Measurements from ENCODE around the gene RALGDS. TPM values are rescaled to one million over a fixed set of nuclear protein-coding genes. Genes with fewer than 3 reads are reported as not detected.
"Not testable (repeated sequence)": the region's sequence is repeated elsewhere in the genome, so short reads cannot be mapped to it uniquely, and the experiment has no call there.

The RALGDS gene
- total RNA-seq, 1 donor from 2014 or later = 26.1 TPM

DNA sequence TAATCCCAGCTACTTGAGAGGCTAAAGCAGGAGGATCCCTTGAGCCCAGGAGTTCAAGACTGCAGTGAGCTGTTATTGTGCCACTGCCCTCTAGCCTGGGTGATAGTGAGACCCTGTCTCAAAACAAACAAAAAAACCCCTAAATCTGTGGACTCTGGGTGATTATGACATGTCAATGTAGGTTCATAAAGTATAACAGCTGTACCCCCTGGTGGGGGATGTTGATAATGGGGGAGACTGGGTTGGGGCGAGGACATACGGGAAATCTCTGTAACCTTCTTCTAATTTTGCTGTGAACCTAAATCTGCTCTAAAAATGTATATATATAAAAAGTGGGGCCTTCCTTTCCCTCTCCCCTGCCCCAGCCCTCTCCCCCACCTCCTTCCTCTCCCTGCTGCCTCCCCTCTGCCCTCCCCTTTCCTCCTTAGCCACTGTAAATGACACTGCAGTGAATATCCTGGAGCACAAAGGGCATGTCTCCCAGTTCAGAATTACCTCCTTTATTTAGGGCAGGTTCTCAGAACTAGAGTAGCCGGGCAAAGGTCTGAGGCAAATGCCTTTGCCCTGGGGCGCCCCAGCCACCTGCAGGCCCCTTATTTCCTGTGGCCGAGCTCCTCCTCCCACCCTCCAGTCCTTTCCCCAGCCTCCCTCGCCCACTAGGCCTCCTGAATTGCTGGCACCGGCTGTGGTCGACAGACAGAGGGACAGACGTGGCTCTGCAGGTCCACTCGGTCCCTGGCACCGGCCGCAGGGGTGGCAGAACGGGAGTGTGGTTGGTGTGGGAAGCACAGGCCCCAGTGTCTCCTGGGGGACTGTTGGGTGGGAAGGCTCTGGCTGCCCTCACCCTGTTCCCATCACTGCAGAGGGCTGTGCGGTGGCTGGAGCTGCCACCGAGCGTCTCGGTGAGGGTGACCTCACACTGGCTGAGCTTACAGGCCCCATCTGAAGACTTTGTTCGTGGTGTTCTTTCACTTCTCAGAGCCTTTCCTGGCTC lies 40.0 kb downstream of the RALGDS start:
- not testable (repeated sequence) for H3K4me3 ChIP-seq (ENCODE audit: low read length in 3 of 3); H3K9ac ChIP-seq (ENCODE audit: low read depth in 1 of 3, low read length in 3 of 3); H3K4me1 ChIP-seq (ENCODE audit: control insufficient read depth in 3 of 3, insufficient read depth in 3 of 3, low read length in 3 of 3); H3K36me3 ChIP-seq (ENCODE audit: control insufficient read depth in 3 of 3, insufficient read depth in 3 of 3, low read length in 3 of 3); H3K27me3 ChIP-seq (ENCODE audit: control insufficient read depth in 3 of 3, insufficient read depth in 3 of 3, low read length in 3 of 3); H3K9me3 ChIP-seq (ENCODE audit: control insufficient read depth in 3 of 3, low read length in 3 of 3); H3K27ac ChIP-seq (ENCODE audit: low read depth, low read length)

DNA sequence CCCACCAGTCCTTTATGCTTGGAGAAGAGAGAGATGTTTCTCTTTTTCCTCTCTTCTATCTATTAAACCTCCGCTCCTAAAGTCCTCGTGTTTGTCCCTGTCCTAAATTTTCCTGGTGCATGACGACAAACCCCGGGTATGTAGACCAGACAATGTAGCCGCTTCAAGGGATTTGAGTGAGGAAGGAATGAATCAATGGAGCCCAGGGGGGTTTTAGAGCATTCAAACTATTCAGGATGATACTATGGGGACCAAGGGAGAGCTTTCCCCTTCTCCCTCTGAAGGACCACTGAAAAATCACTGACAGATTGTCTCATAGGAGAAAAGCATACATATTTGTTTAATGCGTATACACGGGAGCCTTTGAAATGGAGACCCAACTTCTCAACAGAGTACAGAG lies 40.9 kb downstream of the RALGDS start:
- Histone ChIP-seq H3K9me3 (ENCODE audit: control insufficient read depth in 3 of 3, low read length in 3 of 3) (no peaks in the 10 kb centered on the region), H3K9ac (ENCODE audit: low read depth in 1 of 3, low read length in 3 of 3) (no peak overlapping the region), H3K36me3 (ENCODE audit: control insufficient read depth in 3 of 3, insufficient read depth in 3 of 3, low read length in 3 of 3) (no peaks in the 10 kb centered on the region), H3K27me3 (ENCODE audit: control insufficient read depth in 3 of 3, insufficient read depth in 3 of 3, low read length in 3 of 3) (no peaks in the 10 kb centered on the region), H3K4me3 (ENCODE audit: low read length in 3 of 3) (no peak overlapping the region), H3K27ac (ENCODE audit: low read depth, low read length) (no peak overlapping the region), H3K4me1 (ENCODE audit: control insufficient read depth in 3 of 3, insufficient read depth in 3 of 3, low read length in 3 of 3) (no peaks in the 10 kb centered on the region)

DNA sequence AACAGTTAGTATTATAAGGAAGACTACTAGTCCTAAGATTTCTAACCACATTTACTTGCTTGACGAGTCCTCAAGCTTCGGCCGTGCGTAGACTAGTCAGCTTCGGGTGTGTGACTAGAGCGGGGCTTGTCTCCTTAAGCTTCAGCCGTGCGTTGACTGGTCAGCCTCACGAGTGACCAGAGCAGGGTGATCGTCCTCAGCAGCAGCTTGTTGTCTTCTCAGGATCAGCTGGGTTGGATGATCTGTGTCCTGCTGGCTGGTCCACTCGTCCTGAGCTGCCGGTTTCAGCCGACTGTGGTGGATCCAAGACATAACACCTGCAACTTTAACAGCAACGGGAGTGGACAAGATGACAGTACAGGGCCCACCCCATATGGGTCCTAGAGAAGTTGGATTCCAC lies 42.6 kb downstream of the RALGDS start:
- no peak overlapping the region for H3K9ac ChIP-seq (ENCODE audit: low read depth in 1 of 3, low read length in 3 of 3)

DNA sequence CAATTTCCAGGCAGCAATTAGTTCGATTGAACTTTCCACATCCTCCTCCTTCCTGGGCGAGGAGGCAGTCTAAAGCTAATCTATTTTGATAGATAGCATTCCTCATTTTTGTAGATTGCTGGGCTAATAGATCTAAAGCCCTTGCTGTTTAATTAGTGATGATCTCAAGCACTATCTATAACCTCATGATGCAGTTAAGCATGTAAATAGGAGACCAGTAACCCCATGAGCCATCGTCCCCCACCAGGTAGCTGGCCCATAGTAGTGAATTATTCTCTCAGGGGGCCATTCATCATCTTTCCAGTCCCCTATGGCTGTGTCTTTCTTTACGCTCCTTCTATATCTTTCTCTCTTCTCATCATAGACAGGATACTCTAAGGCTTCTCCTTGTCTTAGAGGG lies 44.3 kb downstream of the RALGDS start:
- H3K9ac ChIP-seq (ENCODE audit: low read depth in 1 of 3, low read length in 3 of 3) = no peak overlapping the region
- no peaks in the 10 kb centered on the region for H3K27me3 ChIP-seq (ENCODE audit: control insufficient read depth in 3 of 3, insufficient read depth in 3 of 3, low read length in 3 of 3)
- H3K36me3 ChIP-seq (ENCODE audit: control insufficient read depth in 3 of 3, insufficient read depth in 3 of 3, low read length in 3 of 3) = no peaks in the 10 kb centered on the region
- H3K9me3 ChIP-seq (ENCODE audit: control insufficient read depth in 3 of 3, low read length in 3 of 3) = no peaks in the 10 kb centered on the region
- no peak overlapping the region for H3K4me3 ChIP-seq (ENCODE audit: low read length in 3 of 3)
- H3K4me1 ChIP-seq (ENCODE audit: control insufficient read depth in 3 of 3, insufficient read depth in 3 of 3, low read length in 3 of 3) = no peaks in the 10 kb centered on the region
- no peak overlapping the region for H3K27ac ChIP-seq (ENCODE audit: low read depth, low read length)

More for the DNA sequence above, 42.6 kb downstream of the RALGDS start:
- H3K36me3 ChIP-seq (ENCODE audit: control insufficient read depth in 3 of 3, insufficient read depth in 3 of 3, low read length in 3 of 3) = no peaks in the 10 kb centered on the region
- no peak overlapping the region for H3K4me3 ChIP-seq (ENCODE audit: low read length in 3 of 3)
- no peaks in the 10 kb centered on the region for H3K9me3 ChIP-seq (ENCODE audit: control insufficient read depth in 3 of 3, low read length in 3 of 3)
- H3K4me1 ChIP-seq (ENCODE audit: control insufficient read depth in 3 of 3, insufficient read depth in 3 of 3, low read length in 3 of 3) = no peaks in the 10 kb centered on the region
- no peaks in the 10 kb centered on the region for H3K27me3 ChIP-seq (ENCODE audit: control insufficient read depth in 3 of 3, insufficient read depth in 3 of 3, low read length in 3 of 3)
- no peak overlapping the region for H3K27ac ChIP-seq (ENCODE audit: low read depth, low read length)

DNA sequence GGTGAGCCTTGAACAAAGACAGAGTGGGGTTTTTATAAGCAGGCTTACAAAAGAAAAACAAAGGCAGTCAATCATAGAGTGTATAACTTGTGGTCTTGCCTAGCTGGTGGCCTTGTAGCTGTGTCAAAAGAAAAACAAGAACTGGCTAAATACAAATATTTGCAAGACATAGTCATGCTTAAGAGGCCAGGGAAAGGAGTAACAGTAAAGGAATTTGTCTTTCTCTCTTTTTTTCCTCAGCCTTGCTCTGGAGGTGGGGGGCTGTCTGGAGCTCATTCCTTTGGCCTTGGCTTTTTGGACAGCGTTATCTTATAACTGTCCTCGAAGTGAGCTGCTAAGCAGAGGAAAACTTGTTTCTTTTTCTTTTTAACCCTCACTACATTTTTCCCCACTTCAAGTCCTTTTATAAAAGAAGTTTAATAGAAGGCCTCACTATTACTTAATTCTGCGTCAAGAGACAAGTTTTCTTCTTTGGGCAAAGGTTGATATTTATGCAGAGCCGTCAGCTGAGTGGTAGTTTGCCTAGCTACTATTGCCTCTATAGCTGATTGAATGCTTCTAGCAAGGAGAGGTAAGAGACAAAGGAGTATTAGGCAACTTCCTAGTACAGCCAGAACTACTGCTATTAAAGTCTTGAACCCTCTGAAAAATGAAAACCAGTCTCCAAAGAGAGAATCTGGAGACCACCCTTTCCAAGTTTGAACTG lies 45.0 kb downstream of the RALGDS start:
- H3K4me1 ChIP-seq (ENCODE audit: control insufficient read depth in 3 of 3, insufficient read depth in 3 of 3, low read length in 3 of 3) = no peaks in the 10 kb centered on the region
- H3K27ac ChIP-seq (ENCODE audit: low read depth, low read length) = no peak overlapping the region
- H3K27me3 ChIP-seq (ENCODE audit: control insufficient read depth in 3 of 3, insufficient read depth in 3 of 3, low read length in 3 of 3) = no peaks in the 10 kb centered on the region
- H3K36me3 ChIP-seq (ENCODE audit: control insufficient read depth in 3 of 3, insufficient read depth in 3 of 3, low read length in 3 of 3) = no peaks in the 10 kb centered on the region
- H3K9ac ChIP-seq (ENCODE audit: low read depth in 1 of 3, low read length in 3 of 3) = no peak overlapping the region
- no peaks in the 10 kb centered on the region for H3K9me3 ChIP-seq (ENCODE audit: control insufficient read depth in 3 of 3, low read length in 3 of 3)
- no peak overlapping the region for H3K4me3 ChIP-seq (ENCODE audit: low read length in 3 of 3)

DNA sequence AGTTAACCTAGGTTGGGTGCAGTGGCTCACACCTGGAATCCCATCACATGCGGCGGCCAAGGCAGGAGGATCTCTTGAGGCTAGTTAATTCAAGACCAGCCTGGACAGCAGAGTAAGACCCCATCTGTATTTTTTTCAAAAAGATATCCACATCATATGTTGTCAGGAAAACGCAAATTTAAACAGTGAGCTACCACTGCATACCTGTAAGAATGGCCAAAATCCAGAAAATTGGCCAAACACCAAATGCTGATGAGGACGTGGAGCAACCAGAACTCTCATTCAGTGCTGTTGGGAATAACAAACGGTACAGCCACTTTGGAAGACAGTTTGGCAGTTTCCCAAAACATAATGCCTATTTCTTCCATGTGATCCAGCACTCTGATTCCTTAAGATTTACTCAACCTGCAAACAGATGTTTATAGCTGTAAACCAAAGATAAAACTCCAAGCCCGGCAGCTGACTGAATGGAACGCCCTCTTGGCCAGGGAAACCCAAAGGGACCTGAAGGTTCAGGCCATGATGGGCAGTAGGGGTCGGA lies 46.9 kb downstream of the RALGDS start:
- no peaks in the 10 kb centered on the region for H3K4me1 ChIP-seq (ENCODE audit: control insufficient read depth in 3 of 3, insufficient read depth in 3 of 3, low read length in 3 of 3)
- H3K4me3 ChIP-seq (ENCODE audit: low read length in 3 of 3) = no peak overlapping the region

DNA sequence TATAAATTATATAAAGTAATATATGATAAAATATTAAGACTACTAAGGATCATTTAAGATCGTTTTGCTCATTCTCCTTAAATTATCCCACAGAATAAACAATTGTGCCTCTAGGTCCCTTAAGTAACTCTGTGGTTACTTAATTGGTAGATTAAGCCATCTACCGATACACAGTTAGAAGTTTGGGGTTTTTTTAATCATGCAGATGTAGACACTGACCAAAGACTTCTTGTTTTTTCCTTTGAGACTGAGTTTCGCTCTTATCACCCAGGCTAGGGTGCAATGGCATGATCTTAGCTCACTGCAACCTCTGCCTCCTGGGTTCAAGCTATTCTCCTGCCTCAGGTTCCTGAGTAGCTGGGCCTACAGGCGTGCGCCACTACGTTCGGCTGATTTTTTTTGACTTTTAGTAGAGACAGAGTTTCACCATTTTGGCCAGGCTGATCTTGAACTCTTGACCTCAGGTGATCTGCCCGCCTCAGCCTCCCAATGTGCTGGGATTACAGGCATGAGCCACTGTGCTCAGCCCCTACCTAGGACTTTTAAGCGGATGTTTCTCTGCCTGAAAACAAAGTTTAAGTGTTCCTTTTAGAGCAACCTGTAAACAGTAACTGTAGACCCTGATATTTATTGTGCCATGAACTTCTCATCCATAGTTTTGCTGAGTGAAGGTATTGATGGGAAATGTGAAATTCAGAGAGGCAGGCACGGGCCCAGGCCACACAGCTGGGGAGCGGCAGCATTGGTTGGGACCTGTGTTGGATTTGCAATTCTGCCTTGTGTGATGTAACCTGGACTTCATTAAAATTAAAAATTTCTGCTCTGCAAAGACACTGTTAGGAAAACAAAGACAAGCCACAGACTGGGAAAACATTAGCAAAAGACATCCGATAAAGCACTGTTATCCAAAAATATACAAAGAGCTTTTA lies 47.7 kb downstream of the RALGDS start:
- no peaks in the 10 kb centered on the region for H3K36me3 ChIP-seq (ENCODE audit: control insufficient read depth in 3 of 3, insufficient read depth in 3 of 3, low read length in 3 of 3)
- H3K4me3 ChIP-seq (ENCODE audit: low read length in 3 of 3) = no peak overlapping the region
- H3K4me1 ChIP-seq (ENCODE audit: control insufficient read depth in 3 of 3, insufficient read depth in 3 of 3, low read length in 3 of 3) = no peaks in the 10 kb centered on the region
- no peaks in the 10 kb centered on the region for H3K27me3 ChIP-seq (ENCODE audit: control insufficient read depth in 3 of 3, insufficient read depth in 3 of 3, low read length in 3 of 3)
- H3K9ac ChIP-seq (ENCODE audit: low read depth in 1 of 3, low read length in 3 of 3) = no peak overlapping the region
- no peak overlapping the region for H3K27ac ChIP-seq (ENCODE audit: low read depth, low read length)
- no peaks in the 10 kb centered on the region for H3K9me3 ChIP-seq (ENCODE audit: control insufficient read depth in 3 of 3, low read length in 3 of 3)

More for the DNA sequence above, 46.9 kb downstream of the RALGDS start:
- H3K27ac ChIP-seq (ENCODE audit: low read depth, low read length) = no peak overlapping the region
- no peaks in the 10 kb centered on the region for H3K36me3 ChIP-seq (ENCODE audit: control insufficient read depth in 3 of 3, insufficient read depth in 3 of 3, low read length in 3 of 3)
- no peaks in the 10 kb centered on the region for H3K27me3 ChIP-seq (ENCODE audit: control insufficient read depth in 3 of 3, insufficient read depth in 3 of 3, low read length in 3 of 3)
- no peaks in the 10 kb centered on the region for H3K9me3 ChIP-seq (ENCODE audit: control insufficient read depth in 3 of 3, low read length in 3 of 3)
- H3K9ac ChIP-seq (ENCODE audit: low read depth in 1 of 3, low read length in 3 of 3) = no peak overlapping the region

DNA sequence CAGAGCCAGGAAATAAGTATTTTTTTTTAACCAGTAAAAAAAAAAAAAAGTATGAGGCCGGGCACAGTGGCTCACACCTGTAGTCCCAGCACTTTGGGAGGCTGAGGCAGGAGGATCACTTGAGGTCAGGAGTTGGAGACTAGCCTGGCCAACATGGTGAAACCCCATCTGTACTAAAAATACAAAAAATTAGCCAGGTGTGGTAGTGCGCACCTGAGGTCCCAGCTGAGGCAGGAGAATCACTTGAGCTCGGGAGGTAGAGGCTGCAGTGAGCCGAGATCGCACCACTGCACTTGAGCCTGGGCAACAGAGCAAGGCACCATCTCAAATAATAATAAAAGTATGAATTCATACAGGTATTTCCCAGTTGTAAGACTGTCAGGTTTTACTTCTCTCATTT lies 48.8 kb downstream of the RALGDS start:
- not testable (repeated sequence) for H3K4me3 ChIP-seq (ENCODE audit: low read length in 3 of 3); H3K9ac ChIP-seq (ENCODE audit: low read depth in 1 of 3, low read length in 3 of 3); H3K4me1 ChIP-seq (ENCODE audit: control insufficient read depth in 3 of 3, insufficient read depth in 3 of 3, low read length in 3 of 3); H3K9me3 ChIP-seq (ENCODE audit: control insufficient read depth in 3 of 3, low read length in 3 of 3); H3K27me3 ChIP-seq (ENCODE audit: control insufficient read depth in 3 of 3, insufficient read depth in 3 of 3, low read length in 3 of 3); H3K27ac ChIP-seq (ENCODE audit: low read depth, low read length); H3K36me3 ChIP-seq (ENCODE audit: control insufficient read depth in 3 of 3, insufficient read depth in 3 of 3, low read length in 3 of 3)

DNA sequence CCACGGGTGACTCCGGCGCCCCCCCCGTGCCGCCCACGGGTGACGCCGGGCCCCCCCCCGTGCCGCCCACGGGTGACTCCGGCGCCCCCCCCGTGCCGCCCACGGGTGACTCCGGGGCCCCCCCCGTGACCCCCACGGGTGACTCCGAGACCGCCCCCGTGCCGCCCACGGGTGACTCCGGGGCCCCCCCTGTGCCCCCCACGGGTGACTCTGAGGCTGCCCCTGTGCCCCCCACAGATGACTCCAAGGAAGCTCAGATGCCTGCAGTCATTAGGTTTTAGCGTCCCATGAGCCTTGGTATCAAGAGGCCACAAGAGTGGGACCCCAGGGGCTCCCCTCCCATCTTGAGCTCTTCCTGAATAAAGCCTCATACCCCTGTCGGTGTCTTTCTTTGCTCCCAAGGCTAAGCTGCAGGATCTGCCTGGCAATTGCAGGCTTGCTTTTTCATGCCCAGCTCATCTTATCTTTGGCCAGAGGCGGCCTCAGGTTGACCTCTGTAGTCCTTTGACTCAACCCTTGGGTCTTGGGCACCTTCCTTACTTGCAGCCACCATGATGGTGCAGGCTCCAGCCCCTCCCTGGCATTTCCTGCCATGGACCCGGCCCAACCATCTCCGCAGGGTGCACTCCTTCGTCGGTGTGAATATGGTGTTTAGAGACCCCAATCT lies 49.4 kb downstream of the RALGDS start:
- Histone ChIP-seq H3K27ac (ENCODE audit: low read depth, low read length) (no peak overlapping the region), H3K9ac (ENCODE audit: low read depth in 1 of 3, low read length in 3 of 3) (no peak overlapping the region), H3K4me1 (ENCODE audit: control insufficient read depth in 3 of 3, insufficient read depth in 3 of 3, low read length in 3 of 3) (no peaks in the 10 kb centered on the region)

More for the DNA sequence above, 49.4 kb downstream of the RALGDS start:
- Histone ChIP-seq H3K4me3 (ENCODE audit: low read length in 3 of 3) (no peak overlapping the region), H3K36me3 (ENCODE audit: control insufficient read depth in 3 of 3, insufficient read depth in 3 of 3, low read length in 3 of 3) (peaks cover 0 to 3% (median 0%) of the 10 kb centered on the region in 3 donors), H3K9me3 (ENCODE audit: control insufficient read depth in 3 of 3, low read length in 3 of 3) (no peaks in the 10 kb centered on the region), H3K27me3 (ENCODE audit: control insufficient read depth in 3 of 3, insufficient read depth in 3 of 3, low read length in 3 of 3) (no peaks in the 10 kb centered on the region)
